GM12892 (cell line): ENCODE results near the gene SNAP25.

Experiments
- DNase-seq: peaks from one replicate; pipeline ENCODE4 v3.0.0; 2011; ENCODE audit not compliant: insufficient read length
- FAIRE-seq: peaks from 2 replicates; lab custom pipeline; 2011; peaks lifted over from hg19 to GRCh38; lab: Jason Lieb, UNC
- POLR2A ChIP-seq: IDR thresholded peaks from 2 replicates; pipeline ENCODE4 v1.6.1; 2011; ENCODE audit warnings: low read depth, low read length, control low read depth
- POLR2AphosphoS5 ChIP-seq: IDR thresholded peaks from 2 replicates; pipeline ENCODE4 v1.6.1; 2011; ENCODE audit warnings: low read depth, low read length, control low read depth
- TAF1 ChIP-seq: IDR thresholded peaks from 2 replicates; pipeline ENCODE4 v1.6.1; 2011; ENCODE audit warnings: low read depth, mild to moderate bottlenecking, control low read depth, low read length, borderline replicate concordance

Gene SNAP25

GRCh38 chr20:10276878-10277580 is 58.4 kb downstream of the SNAP25 start:
- FAIRE-seq, result no peak

GRCh38 chr20:10277616-10278015 is 59.0 kb downstream of the SNAP25 start:
- DNase-seq (no peak), FAIRE-seq (no peak)
- TF ChIP-seq TAF1 (no peak), POLR2A (no peak), POLR2AphosphoS5 (no peak)

More at GRCh38 chr20:10276878-10277580, 58.4 kb downstream of the SNAP25 start:
- DNase-seq, result no peak
- TF ChIP-seq POLR2A (no peak), TAF1 (no peak), POLR2AphosphoS5 (no peak)

GRCh38 chr20:10278412-10278811 is 59.8 kb downstream of the SNAP25 start:
- FAIRE-seq, result no peak
- no peak for DNase-seq
- TF ChIP-seq POLR2A (no peak), POLR2AphosphoS5 (no peak), TAF1 (no peak)

GRCh38 chr20:10280018-10280908 is 61.6 kb downstream of the SNAP25 start:
- no peak for FAIRE-seq
- TF ChIP-seq TAF1 (no peak), POLR2AphosphoS5 (no peak), POLR2A (no peak)
- DNase-seq, result no peak

- DNase-seq (no peak), FAIRE-seq (no peak)
- TF ChIP-seq POLR2A, result no peak
- TF ChIP-seq TAF1, result no peak
- TF ChIP-seq POLR2AphosphoS5, result no peak
Measured at GRCh38 chr20:10281911-10282310, 63.3 kb downstream of the SNAP25 start.

GRCh38 chr20:10282979-10283456 is 64.4 kb downstream of the SNAP25 start:
- DNase-seq (no peak), FAIRE-seq (no peak)
- no peak for TF ChIP-seq POLR2AphosphoS5
- TF ChIP-seq TAF1, result no peak
- no peak for TF ChIP-seq POLR2A

GRCh38 chr20:10286356-10286755 is 67.7 kb downstream of the SNAP25 start:
- TF ChIP-seq TAF1 (no peak), POLR2A (no peak), POLR2AphosphoS5 (no peak)
- FAIRE-seq, result no peak
- DNase-seq, result no peak

GRCh38 chr20:10288421-10288820 is 69.8 kb downstream of the SNAP25 start:
- no peak for DNase-seq
- no peak for FAIRE-seq
- TF ChIP-seq POLR2AphosphoS5, result no peak
- TF ChIP-seq TAF1, result no peak
- TF ChIP-seq POLR2A, result no peak

GRCh38 chr20:10288954-10289646 is 70.5 kb downstream of the SNAP25 start:
- no peak for FAIRE-seq

GRCh38 chr20:10291568-10292248 is 73.1 kb downstream of the SNAP25 start:
- FAIRE-seq, result no peak
- DNase-seq, result no peak
- TF ChIP-seq POLR2AphosphoS5 (no peak), TAF1 (no peak), POLR2A (no peak)

More at GRCh38 chr20:10288954-10289646, 70.5 kb downstream of the SNAP25 start:
- no peak for TF ChIP-seq TAF1
- no peak for TF ChIP-seq POLR2AphosphoS5
- no peak for TF ChIP-seq POLR2A
- no peak for DNase-seq

- TF ChIP-seq TAF1 (no peak), POLR2A (no peak), POLR2AphosphoS5 (no peak)
- FAIRE-seq, result no peak
- no peak for DNase-seq
Measured at GRCh38 chr20:10297223-10297622, 78.6 kb downstream of the SNAP25 start.

GRCh38 chr20:10297684-10298240 is 79.1 kb downstream of the SNAP25 start:
- DNase-seq (no peak), FAIRE-seq (no peak)
- no peak for TF ChIP-seq POLR2A
- TF ChIP-seq TAF1, result no peak
- no peak for TF ChIP-seq POLR2AphosphoS5
